ENCODE data around the gene GTPBP3. TPM values are rescaled to one million over a fixed set of nuclear protein-coding genes. Genes with fewer than 3 reads are reported as not detected.

GTPBP3 gene
- total and polyA plus RNA-seq, 9 of the 15 experiments (the other 6 are each of a cell fraction or from before 2014, with no cell fraction given), result 4.9 to 124 (median 22.6) TPM

GRCh38 chr19:17303167-17303939, 34.0 kb upstream of the GTPBP3 start, which contains the start of gene ABHD8 (continued):
- TF ChIP-seq ZNF318 (IDR thresholded peaks at IDR 0.05; ENCODE audit: borderline replicate concordance in 1 of 2, low read depth in 1 of 2), result no peak
- TF ChIP-seq MAX (CRISPR knock-in tag; IDR thresholded peaks at IDR 0.05), result peak; percentile 72
- no peak for TF ChIP-seq TCF7 (IDR thresholded peaks at IDR 0.05; ENCODE audit: borderline replicate concordance)
- no peak for TF ChIP-seq KAT8 (IDR thresholded peaks at IDR 0.05; ENCODE audit: low read depth)
- TF ChIP-seq ZBTB9 (CRISPR knock-in tag; IDR thresholded peaks at IDR 0.05), result no peak
- no peak for TF ChIP-seq BCOR (IDR thresholded peaks at IDR 0.05)
- TF ChIP-seq ZNF644 (tag; IDR thresholded peaks at IDR 0.05; ENCODE audit: low read depth), result no peak
- peak in 1 of 2 experiments; percentile 72; a peak in 1 of 4 replicates for TF ChIP-seq FOXA3 (CRISPR knock-in tag; conservative IDR thresholded peaks at IDR 0.05 in 1 of 2, IDR thresholded peaks at IDR 0.05 in 1 of 2)
- no peak for TF ChIP-seq CCAR2 (IDR thresholded peaks at IDR 0.05; ENCODE audit: low read depth, low read length)
- TF ChIP-seq ZNF239 (CRISPR knock-in tag; IDR thresholded peaks at IDR 0.05), result no peak
- no peak for TF ChIP-seq SRSF1 (IDR thresholded peaks at IDR 0.05; ENCODE audit: low read depth, low read length)
- TF ChIP-seq, protein P1, sequence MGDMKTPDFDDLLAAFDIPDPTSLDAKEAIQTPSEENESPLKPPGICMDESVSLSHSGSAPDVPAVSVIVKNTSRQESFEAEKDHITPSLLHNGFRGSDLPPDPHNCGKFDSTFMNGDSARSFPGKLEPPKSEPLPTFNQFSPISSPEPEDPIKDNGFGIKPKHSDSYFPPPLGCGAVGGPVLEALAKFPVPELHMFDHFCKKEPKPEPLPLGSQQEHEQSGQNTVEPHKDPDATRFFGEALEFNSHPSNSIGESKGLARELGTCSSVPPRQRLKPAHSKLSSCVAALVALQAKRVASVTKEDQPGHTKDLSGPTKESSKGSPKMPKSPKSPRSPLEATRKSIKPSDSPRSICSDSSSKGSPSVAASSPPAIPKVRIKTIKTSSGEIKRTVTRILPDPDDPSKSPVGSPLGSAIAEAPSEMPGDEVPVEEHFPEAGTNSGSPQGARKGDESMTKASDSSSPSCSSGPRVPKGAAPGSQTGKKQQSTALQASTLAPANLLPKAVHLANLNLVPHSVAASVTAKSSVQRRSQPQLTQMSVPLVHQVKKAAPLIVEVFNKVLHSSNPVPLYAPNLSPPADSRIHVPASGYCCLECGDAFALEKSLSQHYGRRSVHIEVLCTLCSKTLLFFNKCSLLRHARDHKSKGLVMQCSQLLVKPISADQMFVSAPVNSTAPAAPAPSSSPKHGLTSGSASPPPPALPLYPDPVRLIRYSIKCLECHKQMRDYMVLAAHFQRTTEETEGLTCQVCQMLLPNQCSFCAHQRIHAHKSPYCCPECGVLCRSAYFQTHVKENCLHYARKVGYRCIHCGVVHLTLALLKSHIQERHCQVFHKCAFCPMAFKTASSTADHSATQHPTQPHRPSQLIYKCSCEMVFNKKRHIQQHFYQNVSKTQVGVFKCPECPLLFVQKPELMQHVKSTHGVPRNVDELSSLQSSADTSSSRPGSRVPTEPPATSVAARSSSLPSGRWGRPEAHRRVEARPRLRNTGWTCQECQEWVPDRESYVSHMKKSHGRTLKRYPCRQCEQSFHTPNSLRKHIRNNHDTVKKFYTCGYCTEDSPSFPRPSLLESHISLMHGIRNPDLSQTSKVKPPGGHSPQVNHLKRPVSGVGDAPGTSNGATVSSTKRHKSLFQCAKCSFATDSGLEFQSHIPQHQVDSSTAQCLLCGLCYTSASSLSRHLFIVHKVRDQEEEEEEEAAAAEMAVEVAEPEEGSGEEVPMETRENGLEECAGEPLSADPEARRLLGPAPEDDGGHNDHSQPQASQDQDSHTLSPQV (IDR thresholded peaks at IDR 0.05), result 0 out of 2 replicates have a peak, but pooled peaks have one; percentile 25
- no peak for TF ChIP-seq MAFF (IDR thresholded peaks at IDR 0.05; ENCODE audit: low read length)
